22Rv1 (cell line): ENCODE measurements around the gene DNM3.

Experiments used
- H3K27ac ChIP-seq: fragments of 450-650 bp; 2 replicates; pipeline ENCODE4 v1.5.1; 2017
- CTCF ChIP-seq: fragments of 450-650 bp; IDR thresholded peaks from 2 replicates; pipeline ENCODE4 v1.5.1; 2017; ENCODE audit warnings: mild to moderate bottlenecking
- ZFX ChIP-seq: fragments of 450-650 bp; IDR thresholded peaks from 2 replicates; pipeline ENCODE4 v1.6.1; 2017; ENCODE audit warnings: antibody characterized with exemption, borderline replicate concordance

Gene DNM3

DNA sequence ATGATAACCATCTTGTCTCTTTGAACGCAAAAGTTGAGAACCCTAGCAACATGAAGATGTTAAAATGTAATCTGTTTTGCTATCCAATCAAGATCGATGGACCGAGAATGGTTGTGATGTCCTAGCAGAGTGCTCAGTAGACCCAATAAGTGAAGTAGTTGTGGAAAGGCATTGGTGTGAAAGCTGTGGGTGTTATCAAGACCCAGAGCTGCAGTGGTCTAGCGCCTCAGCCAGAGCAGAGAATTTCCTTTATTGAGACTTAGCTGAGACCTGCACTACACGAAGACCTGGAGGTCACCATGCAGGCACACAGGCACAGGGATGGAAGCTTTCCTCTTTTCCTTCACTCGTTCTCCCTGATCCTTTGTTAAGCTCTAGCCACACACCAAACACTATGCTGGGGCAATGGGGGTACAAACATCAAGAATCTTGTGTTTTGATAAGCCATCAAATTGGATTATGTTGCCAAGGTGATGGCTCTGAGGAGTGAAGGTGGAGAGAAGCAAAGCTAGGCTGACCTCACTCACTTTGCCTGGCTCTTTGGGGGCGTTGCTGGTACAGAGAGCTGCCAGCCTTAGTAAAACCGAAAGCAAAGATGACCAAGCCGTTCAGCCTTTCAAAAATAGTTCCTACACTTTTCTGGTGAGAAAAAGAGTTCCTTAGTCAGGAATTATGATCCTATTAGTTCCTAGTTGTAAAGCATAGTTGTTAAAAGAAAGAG lies 35.7 kb upstream of the DNM3 start:
- H3K27ac ChIP-seq = no peak overlapping the region
- no peak for TF ChIP-seq CTCF
- no peak for TF ChIP-seq ZFX

GRCh38 chr1:171807556-171807955 lies 33.7 kb upstream of the DNM3 start:
- TF ChIP-seq ZFX = no peak
- no peak for TF ChIP-seq CTCF
- H3K27ac ChIP-seq = no peak overlapping the region

GRCh38 chr1:171809834-171810233 lies 31.5 kb upstream of the DNM3 start:
- H3K27ac ChIP-seq = no peak overlapping the region
- TF ChIP-seq ZFX (no peak), CTCF (no peak)

GRCh38 chr1:171811672-171812071 lies 29.6 kb upstream of the DNM3 start:
- no peak overlapping the region for H3K27ac ChIP-seq

DNA sequence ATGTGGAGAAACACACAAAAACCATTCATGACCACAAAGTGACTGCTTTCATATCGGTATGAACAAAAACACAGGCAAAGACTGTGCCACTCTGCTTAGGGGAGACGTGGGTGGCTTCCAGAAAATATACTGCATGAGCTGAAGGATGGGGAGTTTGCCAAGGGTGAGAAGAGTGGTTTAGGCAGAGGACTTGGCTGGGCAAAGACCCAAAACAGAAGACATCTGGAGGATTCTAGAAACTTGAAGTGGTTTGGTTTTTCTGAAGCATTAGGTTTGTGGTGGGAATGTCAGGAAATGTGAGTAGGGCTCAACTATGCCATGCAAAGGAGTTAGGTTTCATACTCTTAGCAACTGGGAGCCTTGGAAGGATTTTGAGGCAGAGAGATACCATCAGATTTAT lies 26.6 kb upstream of the DNM3 start:
- TF ChIP-seq CTCF (no peak), ZFX (no peak)
- no peak overlapping the region for H3K27ac ChIP-seq

More at GRCh38 chr1:171811672-171812071, 29.6 kb upstream of the DNM3 start:
- TF ChIP-seq ZFX = no peak
- TF ChIP-seq CTCF = no peak

- TF ChIP-seq CTCF (no peak), ZFX (no peak)
- no peak overlapping the region for H3K27ac ChIP-seq
Measured at GRCh38 chr1:171816300-171816901, 24.9 kb upstream of the DNM3 start.

- TF ChIP-seq ZFX (no peak), CTCF (no peak)
- no peak overlapping the region for H3K27ac ChIP-seq
Measured at GRCh38 chr1:171817511-171818265, 23.6 kb upstream of the DNM3 start.
